ENCODE results near the gene AKAP7.

The AKAP7 gene

GRCh38 chr6:131134220-131134979 is 867 bp upstream of the AKAP7 start:
- DNase-seq (ENCODE audit: low read depth): no peak

GRCh38 chr6:131134980-131135243 is 355 bp upstream of the AKAP7 start:
- no peak for DNase-seq (ENCODE audit: low read depth)

GRCh38 chr6:131136021-131136786 is 937 bp downstream of the AKAP7 start:
- DNase-seq (ENCODE audit: low read depth): no peak

- no peak for DNase-seq (ENCODE audit: low read depth)
Observed at GRCh38 chr6:131139599-131139998, 4.3 kb downstream of the AKAP7 start.

- DNase-seq (ENCODE audit: low read depth): no peak
Observed at GRCh38 chr6:131143319-131143718, 8.1 kb downstream of the AKAP7 start.

- no peak for DNase-seq (ENCODE audit: low read depth)
Observed at GRCh38 chr6:131146865-131147264, 11.6 kb downstream of the AKAP7 start.

- DNase-seq (ENCODE audit: low read depth): no peak
Observed at GRCh38 chr6:131156411-131156810, 21.1 kb downstream of the AKAP7 start.

GRCh38 chr6:131159578-131159977 is 24.3 kb downstream of the AKAP7 start:
- DNase-seq (ENCODE audit: low read depth): no peak

GRCh38 chr6:131160254-131160758 is 25.0 kb downstream of the AKAP7 start:
- DNase-seq (ENCODE audit: low read depth): no peak

- DNase-seq (ENCODE audit: low read depth): no peak
Observed at GRCh38 chr6:131161987-131162386, 26.7 kb downstream of the AKAP7 start.

- no peak for DNase-seq (ENCODE audit: low read depth)
Observed at GRCh38 chr6:131163886-131164285, 28.6 kb downstream of the AKAP7 start.

- DNase-seq (ENCODE audit: low read depth): no peak
Observed at GRCh38 chr6:131164506-131164905, 29.2 kb downstream of the AKAP7 start.

- no peak for DNase-seq (ENCODE audit: low read depth)
Observed at GRCh38 chr6:131167773-131168172, 32.5 kb downstream of the AKAP7 start.

GRCh38 chr6:131169613-131170012 is 34.3 kb downstream of the AKAP7 start:
- no peak for DNase-seq (ENCODE audit: low read depth)

- no peak for DNase-seq (ENCODE audit: low read depth)
Observed at GRCh38 chr6:131172222-131172621, 37.0 kb downstream of the AKAP7 start.

- DNase-seq (ENCODE audit: low read depth): no peak
Observed at GRCh38 chr6:131173680-131174079, 38.4 kb downstream of the AKAP7 start.

- DNase-seq (ENCODE audit: low read depth): no peak
Observed at GRCh38 chr6:131175564-131175963, 40.3 kb downstream of the AKAP7 start.

- no peak for DNase-seq (ENCODE audit: low read depth)
Observed at GRCh38 chr6:131177996-131178395, 42.7 kb downstream of the AKAP7 start.

- DNase-seq (ENCODE audit: low read depth): no peak
Observed at GRCh38 chr6:131182991-131183425, 47.7 kb downstream of the AKAP7 start.

GRCh38 chr6:131183427-131184095 is 48.3 kb downstream of the AKAP7 start:
- DNase-seq (ENCODE audit: low read depth): no peak

GRCh38 chr6:131191590-131191989 is 56.3 kb downstream of the AKAP7 start:
- no peak for DNase-seq (ENCODE audit: low read depth)

- DNase-seq (ENCODE audit: low read depth): no peak
Observed at GRCh38 chr6:131197716-131198115, 62.4 kb downstream of the AKAP7 start.

All from activated T-cell treated with anti-CD3 and anti-CD28 coated beads for 48 hours (primary cell).